ENCODE data around the gene ABHD16A.

GRCh38 chr6:31693535-31693934, 9.6 kb downstream of the ABHD16A start:
- no peak for TF ChIP-seq CTCF (IDR thresholded peaks at IDR 0.05)
- no peak for TF ChIP-seq POLR2A (IDR thresholded peaks at IDR 0.05)
